ENCODE results near the gene VSX2.

The VSX2 gene

GRCh38 chr14:74281069-74281468, 41.8 kb downstream of the VSX2 start:
- no peaks in the 10 kb centered on the region for H3K4me1 ChIP-seq
- no peaks in the 10 kb centered on the region for H3K27me3 ChIP-seq
- TF ChIP-seq, protein P1, sequence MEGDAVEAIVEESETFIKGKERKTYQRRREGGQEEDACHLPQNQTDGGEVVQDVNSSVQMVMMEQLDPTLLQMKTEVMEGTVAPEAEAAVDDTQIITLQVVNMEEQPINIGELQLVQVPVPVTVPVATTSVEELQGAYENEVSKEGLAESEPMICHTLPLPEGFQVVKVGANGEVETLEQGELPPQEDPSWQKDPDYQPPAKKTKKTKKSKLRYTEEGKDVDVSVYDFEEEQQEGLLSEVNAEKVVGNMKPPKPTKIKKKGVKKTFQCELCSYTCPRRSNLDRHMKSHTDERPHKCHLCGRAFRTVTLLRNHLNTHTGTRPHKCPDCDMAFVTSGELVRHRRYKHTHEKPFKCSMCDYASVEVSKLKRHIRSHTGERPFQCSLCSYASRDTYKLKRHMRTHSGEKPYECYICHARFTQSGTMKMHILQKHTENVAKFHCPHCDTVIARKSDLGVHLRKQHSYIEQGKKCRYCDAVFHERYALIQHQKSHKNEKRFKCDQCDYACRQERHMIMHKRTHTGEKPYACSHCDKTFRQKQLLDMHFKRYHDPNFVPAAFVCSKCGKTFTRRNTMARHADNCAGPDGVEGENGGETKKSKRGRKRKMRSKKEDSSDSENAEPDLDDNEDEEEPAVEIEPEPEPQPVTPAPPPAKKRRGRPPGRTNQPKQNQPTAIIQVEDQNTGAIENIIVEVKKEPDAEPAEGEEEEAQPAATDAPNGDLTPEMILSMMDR (IDR thresholded peaks at IDR 0.05; ENCODE audit: low read depth, low read length) = no peak
- H3K4me3 ChIP-seq (ENCODE audit: low read depth, low read length) = no peak overlapping the region
- H3K36me3 ChIP-seq = peaks cover 7% of the 10 kb centered on the region
- H3K9me3 ChIP-seq = no peaks in the 10 kb centered on the region
- DNase-seq = no peak

DNA sequence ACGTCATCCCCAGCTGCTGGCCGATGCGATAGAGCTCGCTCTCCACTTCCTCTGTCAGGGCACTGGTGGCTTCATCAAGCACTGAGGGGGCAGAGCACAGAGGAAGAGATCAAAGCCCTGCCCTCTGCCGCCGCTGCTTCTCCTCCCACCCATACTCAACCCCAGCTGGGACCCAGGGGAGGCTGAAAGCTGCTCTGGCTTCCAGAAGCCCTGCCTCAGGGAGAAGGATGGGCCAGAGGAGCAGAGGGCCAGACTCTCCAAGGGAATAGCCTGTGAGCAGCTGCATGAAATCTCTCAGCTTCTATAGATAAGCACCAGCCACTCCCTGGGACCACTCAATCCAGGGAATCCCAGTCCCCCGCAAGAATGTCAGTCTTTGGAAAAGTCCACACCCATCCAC, 47.5 kb downstream of the VSX2 start:
- H3K36me3 ChIP-seq = peaks cover 19% of the 10 kb centered on the region
- H3K9me3 ChIP-seq = no peaks in the 10 kb centered on the region
- peak; percentile 62 for DNase-seq
- H3K4me1 ChIP-seq = no peaks in the 10 kb centered on the region
- no peak overlapping the region for H3K4me3 ChIP-seq (ENCODE audit: low read depth, low read length)
- no peaks in the 10 kb centered on the region for H3K27me3 ChIP-seq
- TF ChIP-seq, protein P1 (IDR thresholded peaks at IDR 0.05; ENCODE audit: low read depth, low read length) = no peak

- Histone ChIP-seq H3K9me3 (no peaks in the 10 kb centered on the region), H3K4me3 (ENCODE audit: low read depth, low read length) (no peak overlapping the region), H3K27me3 (no peaks in the 10 kb centered on the region), H3K36me3 (peaks cover 28% of the 10 kb centered on the region), H3K4me1 (no peaks in the 10 kb centered on the region)
- TF ChIP-seq, protein P1 (IDR thresholded peaks at IDR 0.05; ENCODE audit: low read depth, low read length) = no peak
- DNase-seq = no peak
These were observed 50.6 kb downstream of the VSX2 start for GRCh38 chr14:74289801-74290200.

- TF ChIP-seq, protein P1 (IDR thresholded peaks at IDR 0.05; ENCODE audit: low read depth, low read length) = peak; percentile 56
These were observed 51.2 kb downstream of the VSX2 start for GRCh38 chr14:74290415-74290814.

GRCh38 chr14:74292061-74292460, 52.8 kb downstream of the VSX2 start:
- no peak for DNase-seq
- TF ChIP-seq, protein P1 (IDR thresholded peaks at IDR 0.05; ENCODE audit: low read depth, low read length) = no peak
- no peaks in the 10 kb centered on the region for H3K4me1 ChIP-seq
- H3K36me3 ChIP-seq = peaks cover 33% of the 10 kb centered on the region
- no peaks in the 10 kb centered on the region for H3K9me3 ChIP-seq
- no peaks in the 10 kb centered on the region for H3K27me3 ChIP-seq
- H3K4me3 ChIP-seq (ENCODE audit: low read depth, low read length) = no peak overlapping the region

More at GRCh38 chr14:74290415-74290814, 51.2 kb downstream of the VSX2 start:
- H3K4me1 ChIP-seq = no peaks in the 10 kb centered on the region
- no peak overlapping the region for H3K4me3 ChIP-seq (ENCODE audit: low read depth, low read length)
- H3K9me3 ChIP-seq = no peaks in the 10 kb centered on the region
- H3K36me3 ChIP-seq = peaks cover 33% of the 10 kb centered on the region
- DNase-seq = peak; percentile 36
- no peaks in the 10 kb centered on the region for H3K27me3 ChIP-seq

- no peak for DNase-seq
- Histone ChIP-seq H3K27me3 (no peaks in the 10 kb centered on the region), H3K4me1 (no peaks in the 10 kb centered on the region), H3K9me3 (no peaks in the 10 kb centered on the region), H3K4me3 (ENCODE audit: low read depth, low read length) (no peak overlapping the region), H3K36me3 (peaks cover 37% of the 10 kb centered on the region)
- TF ChIP-seq, protein P1 (IDR thresholded peaks at IDR 0.05; ENCODE audit: low read depth, low read length) = no peak
These were observed 54.4 kb downstream of the VSX2 start for GRCh38 chr14:74293606-74294005.
